HG03457 (cell line): ENCODE results near the gene CPAMD8.
"Not testable (repeated sequence)": the region's sequence is repeated elsewhere in the genome, so short reads cannot be mapped to it uniquely, and the experiment has no call there.

Experiments used
- ATAC-seq: cut with Tn5 transposase; IDR thresholded peaks from one replicate; pipeline ENCODE4 v1.9.1; 2021; ENCODE audit warnings: moderate number of reproducible peaks; ENCODE audit not compliant: unreplicated experiment

The CPAMD8 gene

GRCh38 chr19:17041976-17042375 lies 15.4 kb upstream of the CPAMD8 start:
- ATAC-seq, result no peak

DNA sequence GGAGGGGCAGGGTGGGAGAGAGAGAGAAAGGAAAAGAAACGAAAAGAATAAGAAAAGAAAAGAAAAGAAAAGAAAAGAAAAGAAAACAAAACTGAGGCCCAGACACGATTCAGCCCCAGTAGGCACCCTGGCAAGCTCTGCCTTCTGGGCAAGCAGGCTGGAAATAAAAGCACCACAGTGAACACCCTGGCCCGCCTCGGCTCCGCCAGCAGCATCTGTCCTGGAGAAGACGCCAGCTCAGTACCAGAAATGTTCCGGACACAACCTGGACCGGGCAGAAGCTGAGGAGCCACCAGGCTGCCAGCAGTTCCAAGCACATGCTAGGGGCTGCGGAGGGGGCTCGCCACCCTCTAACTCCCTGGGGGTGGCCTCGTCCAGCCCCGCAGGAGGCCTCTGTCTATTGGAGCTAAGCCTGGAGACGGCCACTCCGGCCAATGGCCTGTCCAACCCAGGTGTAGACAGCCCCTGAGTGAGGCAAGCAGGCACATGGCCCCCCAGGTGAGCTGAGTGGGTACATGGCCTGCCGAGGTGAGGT lies 11.4 kb upstream of the CPAMD8 start:
- no peak for ATAC-seq

GRCh38 chr19:17037184-17037583 lies 10.6 kb upstream of the CPAMD8 start:
- ATAC-seq, result no peak

- no peak for ATAC-seq
These were observed 10.0 kb upstream of the CPAMD8 start for GRCh38 chr19:17036640-17037039.

DNA sequence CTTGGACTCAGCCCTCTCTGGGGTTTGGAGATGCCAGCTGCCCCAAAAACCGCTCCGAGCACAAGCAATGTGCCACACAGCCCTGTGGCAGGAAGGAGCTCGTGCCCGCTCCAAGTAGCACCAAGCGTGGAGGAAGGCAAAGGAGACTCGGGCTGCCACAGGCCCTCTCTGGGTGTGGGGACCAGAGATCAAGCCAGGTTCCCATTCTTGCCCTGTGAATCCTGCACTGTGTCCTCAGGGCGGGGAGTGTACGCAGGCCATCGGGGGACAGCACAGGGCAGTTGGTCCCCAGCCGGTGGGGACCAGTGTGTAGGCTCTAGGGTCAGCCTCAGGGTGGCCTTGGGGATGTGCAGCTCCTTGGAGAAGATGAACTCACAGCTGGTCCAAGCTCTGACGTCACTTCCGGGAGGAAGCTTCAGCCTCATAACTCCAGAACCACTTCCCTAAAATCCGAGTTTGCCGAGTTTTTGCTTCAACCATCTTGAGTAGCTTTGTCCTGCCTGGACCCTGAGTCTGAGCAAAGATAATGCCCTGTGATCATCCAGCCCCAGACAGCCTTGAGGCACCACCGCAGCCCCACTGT lies 9.3 kb upstream of the CPAMD8 start:
- ATAC-seq, result no peak

- ATAC-seq, result no peak
These were observed 5.1 kb upstream of the CPAMD8 start for GRCh38 chr19:17031741-17032140.

DNA sequence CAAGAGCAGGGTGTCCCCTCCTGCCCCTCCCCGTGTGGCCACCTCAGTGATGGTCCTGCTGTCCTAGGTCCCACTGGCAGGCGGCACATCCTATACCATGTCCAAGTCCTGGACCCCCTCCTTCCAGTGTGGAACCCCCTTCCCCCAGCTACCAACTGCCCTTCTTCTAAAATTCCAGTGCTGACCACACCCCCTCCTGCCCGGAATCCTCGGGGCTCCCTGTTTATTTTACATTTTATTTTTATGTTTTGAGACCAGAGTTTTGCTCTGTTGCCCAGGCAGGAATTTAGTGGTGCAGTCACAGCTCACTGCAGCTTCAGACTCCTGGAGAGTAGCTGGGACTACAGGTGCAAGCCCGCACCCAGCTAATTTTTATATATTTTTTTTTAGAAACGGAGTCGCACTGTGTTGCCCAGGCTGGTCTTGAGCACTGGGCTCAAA lies 945 bp upstream of the CPAMD8 start:
- ATAC-seq, result no peak

DNA sequence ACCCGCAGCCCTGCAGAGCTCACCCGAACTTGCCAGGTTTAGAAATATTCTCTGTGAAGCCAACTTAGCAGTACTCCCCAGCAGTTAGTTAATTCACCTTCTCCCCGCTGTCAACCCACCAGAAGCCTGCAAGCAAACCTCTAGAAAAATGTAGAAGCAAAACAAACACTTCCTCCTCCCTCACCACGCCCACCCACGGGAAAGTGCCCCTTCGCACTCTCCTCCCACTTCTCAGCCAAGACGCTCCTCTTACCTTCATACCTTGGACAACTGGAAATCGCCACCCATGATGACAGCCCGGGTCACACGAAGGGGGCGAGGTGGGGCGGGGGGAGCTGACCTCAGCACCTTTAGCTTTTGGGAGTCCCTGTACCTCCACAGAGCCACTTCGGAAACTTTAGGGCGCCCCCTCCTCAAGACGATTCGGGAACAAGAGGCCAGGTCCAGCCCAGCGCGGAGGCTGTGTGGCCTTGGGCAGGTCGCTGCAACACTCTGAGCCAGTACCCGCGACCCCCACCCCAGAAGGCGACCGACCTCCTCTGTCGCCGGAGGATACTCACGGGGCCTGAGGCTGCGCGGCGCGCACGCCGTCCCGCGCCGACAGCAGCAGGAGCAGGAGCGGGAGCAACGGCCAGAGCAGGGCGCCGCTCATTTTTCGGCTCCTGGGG lies 485 bp downstream of the CPAMD8 start:
- no peak for ATAC-seq

GRCh38 chr19:17025361-17025760 lies 1.2 kb downstream of the CPAMD8 start:
- no peak for ATAC-seq

- not testable (repeated sequence) for ATAC-seq
These were observed 1.7 kb downstream of the CPAMD8 start for GRCh38 chr19:17024941-17025340.

DNA sequence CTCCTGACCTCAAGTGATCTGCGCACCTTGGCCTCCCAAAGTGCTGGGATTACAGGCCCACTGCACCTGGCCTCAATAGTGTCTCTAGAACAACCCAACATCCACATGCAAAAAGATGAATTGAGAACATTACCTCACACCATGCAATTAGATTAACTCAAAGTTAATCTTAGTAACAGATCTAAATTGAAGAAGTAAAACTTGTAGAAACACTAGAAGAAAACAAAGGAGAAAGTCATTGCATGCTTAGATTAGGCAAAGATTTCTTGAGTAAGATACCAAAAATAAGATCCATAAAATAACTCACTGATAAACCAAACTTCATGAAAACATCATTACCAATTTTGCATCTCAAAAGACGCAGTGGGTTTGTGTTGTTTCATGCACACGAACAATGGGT lies 2.8 kb downstream of the CPAMD8 start:
- ATAC-seq, result no peak

DNA sequence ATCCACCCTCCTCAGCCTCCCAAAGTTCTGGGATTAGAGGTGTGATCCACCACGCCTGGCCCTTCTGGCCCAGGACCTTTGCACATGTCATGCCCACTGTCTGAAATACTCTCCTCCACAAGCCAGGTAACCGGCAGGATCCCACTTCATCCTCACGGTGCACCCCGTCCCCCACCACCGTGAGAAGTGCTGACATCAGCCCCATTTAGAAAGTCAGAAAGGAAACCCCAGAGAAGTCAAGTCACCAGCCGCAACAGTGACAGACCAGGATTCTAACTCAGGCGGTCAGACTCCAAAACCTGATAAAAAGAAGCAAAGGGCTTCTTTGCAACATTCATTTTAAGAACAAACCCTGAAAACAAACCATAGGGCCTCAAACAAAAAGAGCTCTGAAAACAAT lies 3.9 kb downstream of the CPAMD8 start:
- no peak for ATAC-seq

GRCh38 chr19:17021793-17022590 lies 4.6 kb downstream of the CPAMD8 start:
- ATAC-seq, result no peak

DNA sequence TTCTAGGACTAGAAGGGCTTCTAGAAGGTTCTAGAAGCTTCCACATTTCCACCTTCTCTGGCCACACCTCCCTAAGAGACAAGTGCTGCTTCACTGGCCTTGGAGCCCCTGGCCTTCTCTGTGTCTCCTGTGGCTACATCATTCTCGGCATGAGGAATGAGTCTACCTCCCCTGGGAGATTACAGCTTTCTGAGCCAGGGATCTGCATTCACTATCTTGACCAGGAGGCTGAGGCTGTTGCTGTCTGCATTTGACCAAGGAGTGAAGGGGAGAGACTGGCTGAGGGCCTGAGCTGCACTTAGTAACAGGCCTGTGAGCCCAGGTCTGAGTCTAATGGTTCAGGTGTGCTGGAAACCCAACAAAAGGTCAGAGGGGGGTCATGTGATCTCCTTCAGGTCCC lies 5.3 kb downstream of the CPAMD8 start:
- no peak for ATAC-seq

- ATAC-seq, result no peak
These were observed 5.8 kb downstream of the CPAMD8 start for GRCh38 chr19:17020823-17021222.

GRCh38 chr19:17020385-17020784 lies 6.2 kb downstream of the CPAMD8 start:
- ATAC-seq, result no peak

DNA sequence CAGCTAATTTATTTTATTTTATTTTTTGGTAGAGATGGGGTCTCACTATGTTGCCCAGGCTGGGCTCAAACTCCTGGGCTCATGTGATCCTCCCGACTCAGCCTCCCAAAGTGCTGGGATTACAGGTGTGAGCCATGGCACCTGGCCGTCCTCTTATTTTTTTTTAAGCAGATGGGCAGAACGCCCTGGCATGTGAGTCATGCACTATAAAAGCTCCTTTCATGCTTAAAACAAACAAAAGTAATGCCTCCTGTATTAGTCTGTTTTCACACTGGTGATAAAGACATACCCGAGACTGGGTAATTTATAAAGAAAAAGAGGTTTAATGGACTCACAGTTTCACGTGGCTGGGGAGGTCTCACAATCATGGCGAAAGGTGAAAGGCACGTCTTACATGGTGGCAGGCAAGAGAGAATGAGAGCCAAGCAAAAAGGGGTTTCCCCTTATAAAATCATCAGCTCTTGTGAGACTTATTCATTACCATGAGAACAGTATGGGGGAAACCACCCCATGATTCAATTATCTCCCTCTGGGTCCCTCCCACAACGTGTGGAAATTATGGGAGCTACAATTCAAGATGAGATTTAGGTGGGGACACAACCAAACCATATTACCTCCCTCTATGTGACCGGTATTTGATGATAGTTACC lies 12.3 kb downstream of the CPAMD8 start:
- not testable (repeated sequence) for ATAC-seq

DNA sequence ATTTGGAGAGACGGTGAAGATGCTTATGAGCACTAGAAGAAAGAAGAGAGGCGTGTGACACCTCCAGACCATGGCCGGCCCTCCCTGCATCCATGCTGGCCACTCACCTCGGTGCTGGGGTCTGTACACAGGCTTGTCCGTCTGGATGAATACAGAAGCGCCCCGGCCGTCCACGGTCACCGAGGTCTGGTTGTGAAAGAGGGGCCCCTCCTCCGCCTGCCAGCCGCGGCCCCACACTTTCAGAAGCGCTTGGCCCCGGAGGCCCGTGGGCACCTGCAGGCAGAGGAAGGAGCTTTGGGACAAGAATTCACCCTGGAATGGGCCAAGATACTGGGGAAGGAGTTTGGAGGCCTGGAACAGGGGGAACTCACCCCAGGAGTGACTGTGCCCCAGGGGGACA lies 15.1 kb downstream of the CPAMD8 start:
- ATAC-seq, result no peak

DNA sequence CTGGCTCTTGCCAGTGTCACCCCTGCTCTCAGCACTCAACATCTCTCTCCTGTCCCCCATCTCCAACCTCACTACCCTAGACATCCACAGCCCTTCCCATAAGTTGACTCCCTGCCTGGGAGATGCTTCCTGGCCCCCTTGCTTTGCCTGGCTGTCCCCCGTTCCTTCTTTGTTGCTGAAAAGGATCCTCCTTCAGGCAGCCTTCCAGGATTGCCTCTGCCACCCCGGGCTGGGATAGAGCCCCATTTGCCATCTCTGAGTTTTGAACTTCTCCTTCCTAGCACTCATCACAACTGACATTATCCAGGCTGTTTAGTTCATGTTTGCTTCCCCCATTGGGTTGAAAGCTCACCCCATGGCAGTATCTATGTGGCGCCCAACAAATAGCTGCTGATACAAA lies 20.0 kb downstream of the CPAMD8 start:
- ATAC-seq, result no peak

GRCh38 chr19:17005000-17005399 lies 21.6 kb downstream of the CPAMD8 start:
- no peak for ATAC-seq

DNA sequence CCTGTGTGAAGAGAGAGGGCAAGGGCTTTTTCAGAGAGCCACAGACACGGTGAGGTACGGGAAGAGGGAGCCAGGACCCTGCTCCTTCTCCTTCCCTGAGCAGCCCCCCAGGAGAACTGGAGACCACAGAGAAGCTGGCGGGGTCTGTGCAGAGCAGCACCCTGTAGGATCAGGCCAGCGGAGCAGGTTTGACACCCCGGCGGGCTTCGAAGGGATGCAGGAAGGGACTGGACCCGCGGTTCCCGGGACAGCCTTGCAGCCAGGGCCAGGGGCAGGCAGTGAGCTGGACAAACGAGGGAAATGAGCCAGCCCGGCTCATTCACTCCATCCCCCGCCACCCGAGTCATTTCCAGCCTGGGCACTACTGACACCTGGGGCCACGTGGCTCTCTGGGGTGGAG lies 22.2 kb downstream of the CPAMD8 start:
- ATAC-seq, result no peak
